GM23338 (cell line): ENCODE data around the gene CNTNAP2. TPM values are rescaled to one million over a fixed set of nuclear protein-coding genes. Genes with fewer than 3 reads are reported as not detected.

ENCODE experiments used
- ATAC-seq: fragments of 200-7000 bp; cut with Tn5 transposase; 3 replicates; pipeline ENCODE4 v1.9.1; 2020
- DNase-seq: peaks from one replicate; pipeline ENCODE4 v3.0.0-alpha.2; 2015; ENCODE audit warnings: low spot score
- H2AFZ ChIP-seq: fragments of 200-600 bp; sonication (generic); 2 replicates; pipeline ENCODE4 v1.8.0; 2016; ENCODE audit warnings: antibody characterized with exemption, mild to moderate bottlenecking, moderate library complexity
- H3F3A ChIP-seq: fragments of 200-600 bp; sonication (generic); replicated peaks from 2 replicates; pipeline ENCODE4 v1.8.0; 2017; ENCODE audit warnings: antibody characterized with exemption, mixed run types, low read depth
- H3K27ac ChIP-seq: fragments of 200-600 bp; sonication (generic); 2 replicates; pipeline ENCODE4 v1.6.1; 2016; ENCODE audit warnings: low read depth
- H3K27me3 ChIP-seq: fragments of 200-600 bp; sonication (generic); 2 replicates; pipeline ENCODE4 v1.8.0; 2016; ENCODE audit warnings: mild to moderate bottlenecking, mixed run types, moderate library complexity; ENCODE audit not compliant: insufficient read depth
- H3K36me3 ChIP-seq: fragments of 200-600 bp; sonication (generic); 2 replicates; pipeline ENCODE4 v1.8.0; 2016; ENCODE audit warnings: mild to moderate bottlenecking; ENCODE audit not compliant: insufficient read depth
- H3K4me1 ChIP-seq: fragments of 200-600 bp; sonication (generic); 2 replicates; pipeline ENCODE4 v1.8.0; 2016; ENCODE audit warnings: mild to moderate bottlenecking, moderate library complexity; ENCODE audit not compliant: insufficient read depth
- H3K4me2 ChIP-seq: fragments of 200-600 bp; sonication (generic); 2 replicates; pipeline ENCODE4 v1.7.1; 2017; ENCODE audit warnings: mixed run types
- H3K4me3 ChIP-seq: fragments of 200-600 bp; sonication (generic); 2 replicates; pipeline ENCODE4 v1.6.1; 2016; ENCODE audit warnings: mixed run types
- H3K79me2 ChIP-seq: fragments of 200-600 bp; sonication (generic); replicated peaks from 2 replicates; pipeline ENCODE4 v1.8.0; 2017; ENCODE audit warnings: mild to moderate bottlenecking; ENCODE audit not compliant: insufficient read depth
- H3K9me2 ChIP-seq: fragments of 200-600 bp; sonication (generic); 2 replicates; pipeline ENCODE4 v1.8.0; 2017; ENCODE audit not compliant: insufficient read depth
- H4K20me1 ChIP-seq: fragments of 200-600 bp; sonication (generic); replicated peaks from 2 replicates; pipeline ENCODE4 v1.8.0; 2017; ENCODE audit warnings: mild to moderate bottlenecking; ENCODE audit not compliant: insufficient read depth
- H3K27ac Mint-ChIP-seq: 2 replicates; pipeline ENCODE4 v1.8.0; 2020; ENCODE audit warnings: inconsistent platforms, mild to moderate bottlenecking, moderate library complexity, mixed read lengths
- H3K27me3 Mint-ChIP-seq: 3 replicates; pipeline ENCODE4 v1.8.0; 2022; ENCODE audit warnings: low read depth, mild to moderate bottlenecking, moderate library complexity, mixed read lengths, inconsistent platforms; ENCODE audit not compliant: insufficient read depth, poor library complexity
- H3K36me3 Mint-ChIP-seq: 3 replicates; pipeline ENCODE4 v1.8.0; 2021; ENCODE audit warnings: low read depth, mild to moderate bottlenecking, inconsistent platforms, moderate library complexity, mixed read lengths
- H3K4me1 Mint-ChIP-seq: 3 replicates; pipeline ENCODE4 v1.8.0; 2020; ENCODE audit warnings: mild to moderate bottlenecking, inconsistent platforms, mixed read lengths
- H3K4me3 Mint-ChIP-seq: 3 replicates; pipeline ENCODE4 v1.8.0; 2021; ENCODE audit warnings: moderate library complexity, mild to moderate bottlenecking, inconsistent platforms, mixed read lengths
- H3K9me3 Mint-ChIP-seq: 3 replicates; pipeline ENCODE4 v1.8.0; 2020; ENCODE audit warnings: moderate library complexity, mild to moderate bottlenecking, inconsistent platforms, mixed read lengths
- CREB1 ChIP-seq: fragments of 250-450 bp; sonication (Bioruptor Pico); IDR thresholded peaks from 2 replicates; pipeline ENCODE4 v1.5.0; 2020; ENCODE audit warnings: low read depth, mild to moderate bottlenecking, moderate library complexity
- ETS1 ChIP-seq: IDR thresholded peaks from 2 replicates; pipeline ENCODE4 v1.6.1; 2016; ENCODE audit warnings: antibody characterized with exemption
- EZH2 ChIP-seq: fragments of 200-600 bp; sonication (generic); IDR thresholded peaks from one replicate; pipeline ENCODE4 v1.8.0; 2017; ENCODE audit warnings: antibody characterized with exemption, mild to moderate bottlenecking, low read depth; ENCODE audit not compliant: unreplicated experiment
- EZH2phosphoT487 ChIP-seq: fragments of 200-600 bp; sonication (generic); IDR thresholded peaks from one replicate; pipeline ENCODE4 v1.8.1; 2018; ENCODE audit warnings: antibody characterized with exemption; ENCODE audit not compliant: unreplicated experiment
- JUNB ChIP-seq: IDR thresholded peaks from one replicate; pipeline ENCODE4 v1.6.1; 2016; ENCODE audit warnings: antibody characterized with exemption; ENCODE audit not compliant: unreplicated experiment
- NANOG ChIP-seq: IDR thresholded peaks from 2 replicates; pipeline ENCODE4 v1.6.1; 2016; ENCODE audit warnings: antibody characterized with exemption, borderline replicate concordance
- POLR2AphosphoS5 ChIP-seq: IDR thresholded peaks from 2 replicates; pipeline ENCODE4 v1.6.1; 2016; ENCODE audit warnings: antibody characterized with exemption, low read depth
- REST ChIP-seq: IDR thresholded peaks from one replicate; pipeline ENCODE4 v1.6.1; 2018; ENCODE audit warnings: antibody characterized with exemption; ENCODE audit not compliant: unreplicated experiment
- STAT1 ChIP-seq: IDR thresholded peaks from one replicate; pipeline ENCODE4 v1.6.1; 2016; ENCODE audit warnings: antibody characterized with exemption; ENCODE audit not compliant: unreplicated experiment
- ZNF114 ChIP-seq: fragments of 250-450 bp; sonication (Bioruptor Pico); IDR thresholded peaks from 2 replicates; pipeline ENCODE4 v1.5.0; 2020; ENCODE audit warnings: mild to moderate bottlenecking, moderate library complexity
- ZNF331 ChIP-seq: fragments of 250-450 bp; sonication (Bioruptor Pico); IDR thresholded peaks from 2 replicates; pipeline ENCODE4 v1.5.0; 2020; ENCODE audit warnings: low read depth, mild to moderate bottlenecking, moderate library complexity
- ZNF462 ChIP-seq: fragments of 250-450 bp; sonication (Bioruptor Pico); IDR thresholded peaks from 2 replicates; pipeline ENCODE4 v1.5.0; 2020; ENCODE audit warnings: mild to moderate bottlenecking, moderate library complexity
- polyA plus RNA-seq: library from polyadenylated mRNA; unstranded; fragments of >200 nt; fragmentation: Nextera tagmentation; extraction: Ambion mirVana; gene quantifications from 2 replicates; pipeline ENCODE4 v1.2.1, GENCODE V29; 2016
- total RNA-seq: library from RNA; depleted of rRNA; stranded (reverse); fragments of >200 nt; shearing (Covaris generic); gene quantifications from 2 replicates; pipeline ENCODE4 v1.2.3, GENCODE V29; 2014

Gene CNTNAP2
- total and polyA plus RNA-seq, 2 experiments from 2014 or later = 38.2 to 61.3 TPM

GRCh38 chr7:148211740-148212151 is 2095.1 kb downstream of the CNTNAP2 start:
- Mint-ChIP-seq H3K4me3 (no peak overlapping the region), H3K36me3 (peaks cover 2% of the 10 kb centered on the region; the same call in 2 of the 3 replicates), H3K9me3 (peaks cover 31% of the 10 kb centered on the region), H3K4me1 (no peaks in the 10 kb centered on the region), H3K27ac (no peak overlapping the region), H3K27me3 (peaks cover 3% of the 10 kb centered on the region)
- no peak overlapping the region for H3K4me3 ChIP-seq
- no peaks in the 10 kb centered on the region for H3K79me2 ChIP-seq
- H3K27me3 ChIP-seq = no peaks in the 10 kb centered on the region
- ATAC-seq = no peak
- H2AFZ ChIP-seq = no peak overlapping the region
- H3K9me2 ChIP-seq = no peaks in the 10 kb centered on the region
- no peaks in the 10 kb centered on the region; the same call in 1 of the 2 replicates for H3K36me3 ChIP-seq
- H3F3A ChIP-seq = no peaks in the 10 kb centered on the region
- no peaks in the 10 kb centered on the region for H4K20me1 ChIP-seq
- no peak for DNase-seq
- no peaks in the 10 kb centered on the region for H3K4me1 ChIP-seq
- H3K27ac ChIP-seq = no peak overlapping the region
- TF ChIP-seq EZH2 = no peak
- no peak overlapping the region for H3K4me2 ChIP-seq

GRCh38 chr7:148212731-148213130 is 2096.1 kb downstream of the CNTNAP2 start:
- DNase-seq = no peak
- no peaks in the 10 kb centered on the region for H3K27me3 ChIP-seq
- H3K36me3 Mint-ChIP-seq = peaks cover 12% of the 10 kb centered on the region
- no peak overlapping the region for H2AFZ ChIP-seq
- H3K79me2 ChIP-seq = no peaks in the 10 kb centered on the region
- no peaks in the 10 kb centered on the region; the same call in 1 of the 2 replicates for H3K36me3 ChIP-seq
- H3K9me2 ChIP-seq = no peaks in the 10 kb centered on the region
- no peak overlapping the region for H3K27ac ChIP-seq
- H3F3A ChIP-seq = no peaks in the 10 kb centered on the region
- H3K4me3 Mint-ChIP-seq = no peak overlapping the region
- ATAC-seq = no peak
- H3K9me3 Mint-ChIP-seq = peaks cover 38% of the 10 kb centered on the region
- H4K20me1 ChIP-seq = no peaks in the 10 kb centered on the region
- peaks cover 4% of the 10 kb centered on the region for H3K27me3 Mint-ChIP-seq
- no peaks in the 10 kb centered on the region for H3K4me1 ChIP-seq
- no peaks in the 10 kb centered on the region for H3K4me1 Mint-ChIP-seq
- no peak overlapping the region for H3K27ac Mint-ChIP-seq
- no peak overlapping the region for H3K4me2 ChIP-seq
- H3K4me3 ChIP-seq = no peak overlapping the region
- TF ChIP-seq EZH2 (no peak), CREB1 (CRISPR knock-in tag) (no peak), EZH2phosphoT487 (no peak), ZNF331 (no peak), STAT1 (no peak), JUNB (no peak), ZNF462 (CRISPR knock-in tag) (no peak), ETS1 (no peak), REST (no peak), ZNF114 (CRISPR knock-in tag) (no peak), POLR2AphosphoS5 (no peak), NANOG (no peak)
